Activated CD4-positive, alpha-beta T cell treated with anti-CD3 and anti-CD28 coated beads, Interleukin-2, amount 50 U/mL, for 16 hours (primary cell): ENCODE results near the gene GJB5.
"Not testable (repeated sequence)": the region's sequence is repeated elsewhere in the genome, so short reads cannot be mapped to it uniquely, and the experiment has no call there.

Source experiments
- DNase-seq: peaks from one replicate; pipeline ENCODE4 v3.0.0-alpha.2; 2020

The GJB5 gene

GRCh38 chr1:34754964-34755637 lies at the start of gene GJB5:
GJB5 (plus strand) TSS chr1:34755047; CDS start chr1:34757331, 2,284 bp downstream.
- no peak for DNase-seq

- DNase-seq = no peak
Observed at GRCh38 chr1:34705077-34705476, 49.8 kb upstream of the GJB5 start.

GRCh38 chr1:34708106-34708505 lies 46.7 kb upstream of the GJB5 start:
- no peak for DNase-seq

GRCh38 chr1:34709547-34709946 lies 45.3 kb upstream of the GJB5 start:
- DNase-seq = no peak

- no peak for DNase-seq
Observed at GRCh38 chr1:34710812-34711211, 44.0 kb upstream of the GJB5 start.

GRCh38 chr1:34711485-34711884 lies 43.4 kb upstream of the GJB5 start:
- DNase-seq = no peak

- no peak for DNase-seq
Observed at GRCh38 chr1:34712007-34712688, 42.7 kb upstream of the GJB5 start.

GRCh38 chr1:34713443-34713842 lies 41.4 kb upstream of the GJB5 start:
- DNase-seq = no peak

GRCh38 chr1:34714386-34714785 lies 40.5 kb upstream of the GJB5 start:
- no peak for DNase-seq

- DNase-seq = no peak
Observed at GRCh38 chr1:34715139-34715538, 39.7 kb upstream of the GJB5 start.

- DNase-seq = no peak
Observed at GRCh38 chr1:34721241-34721640, 33.6 kb upstream of the GJB5 start.

- DNase-seq = no peak
Observed at GRCh38 chr1:34721646-34722355, 33.0 kb upstream of the GJB5 start.

- no peak for DNase-seq
Observed at GRCh38 chr1:34726861-34727260, 28.0 kb upstream of the GJB5 start.

GRCh38 chr1:34730485-34730884 lies 24.4 kb upstream of the GJB5 start:
- DNase-seq = no peak

GRCh38 chr1:34732831-34733230 lies 22.0 kb upstream of the GJB5 start:
- DNase-seq = not testable (repeated sequence)

GRCh38 chr1:34736692-34737091 lies 18.2 kb upstream of the GJB5 start:
- no peak for DNase-seq

- not testable (repeated sequence) for DNase-seq
Observed at GRCh38 chr1:34737236-34737635, 17.6 kb upstream of the GJB5 start.

GRCh38 chr1:34739613-34740012 lies 15.2 kb upstream of the GJB5 start:
- DNase-seq = no peak

GRCh38 chr1:34740161-34740868 lies 14.5 kb upstream of the GJB5 start:
- DNase-seq = no peak

GRCh38 chr1:34742667-34743270 lies 12.1 kb upstream of the GJB5 start:
- peak; percentile 76 for DNase-seq

GRCh38 chr1:34743775-34744174 lies 11.1 kb upstream of the GJB5 start:
- DNase-seq = no peak

GRCh38 chr1:34744851-34745250 lies 10.0 kb upstream of the GJB5 start:
- DNase-seq = no peak

- DNase-seq = no peak
Observed at GRCh38 chr1:34745666-34746065, 9.2 kb upstream of the GJB5 start.
